HG02943 (cell line): ENCODE measurements around the gene KCNT1.
"Not testable (repeated sequence)": the region's sequence is repeated elsewhere in the genome, so short reads cannot be mapped to it uniquely, and the experiment has no call there.

Experiments
- ATAC-seq: cut with Tn5 transposase; IDR thresholded peaks from one replicate; pipeline ENCODE4 v1.9.1; 2021; ENCODE audit warnings: mild to moderate bottlenecking, low read depth, moderate library complexity; ENCODE audit not compliant: unreplicated experiment

KCNT1 gene

GRCh38 chr9:135671591-135672041 is 30.4 kb upstream of the KCNT1 start:
- ATAC-seq: no peak

DNA sequence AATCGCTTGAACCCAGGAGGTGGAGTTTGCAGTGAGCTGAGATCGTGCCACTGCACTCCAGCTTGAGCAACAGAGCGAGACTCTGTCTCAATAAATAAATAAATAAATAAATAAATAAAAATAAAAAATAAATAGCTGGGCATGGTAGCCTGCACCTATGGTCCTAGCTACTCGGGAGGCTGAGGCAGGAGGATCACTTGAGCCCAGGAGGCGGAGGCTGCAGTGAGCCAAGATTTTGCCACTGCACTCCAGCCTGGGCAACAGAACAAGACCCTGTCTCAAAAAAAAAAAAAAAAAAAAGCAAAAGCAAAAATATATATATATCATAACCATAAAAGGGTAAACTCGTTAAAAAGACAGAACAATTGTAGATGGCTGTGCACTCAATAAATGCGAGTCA is 29.2 kb upstream of the KCNT1 start:
- ATAC-seq: not testable (repeated sequence)

- no peak for ATAC-seq
These were observed 28.0 kb upstream of the KCNT1 start for GRCh38 chr9:135673941-135674340.

DNA sequence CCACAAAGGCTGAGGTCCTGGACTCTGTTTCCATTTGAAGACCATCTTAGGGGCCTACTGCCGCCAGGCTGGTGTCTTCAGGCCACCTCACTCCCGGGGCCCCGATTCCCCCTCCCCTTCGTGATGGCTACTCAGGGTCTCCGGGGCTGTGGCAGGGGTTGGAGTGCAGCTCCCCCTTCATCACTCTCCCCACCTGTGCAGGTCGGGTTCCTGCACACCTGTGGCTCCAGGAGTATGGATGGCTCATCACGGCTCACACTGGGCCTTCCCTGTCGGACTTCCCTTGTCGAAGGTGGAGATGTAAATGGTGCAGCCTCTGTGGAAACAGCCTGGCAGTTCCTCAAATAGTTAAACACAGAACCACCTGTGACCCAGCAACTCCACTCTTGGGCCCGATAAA is 27.0 kb upstream of the KCNT1 start:
- ATAC-seq: no peak

DNA sequence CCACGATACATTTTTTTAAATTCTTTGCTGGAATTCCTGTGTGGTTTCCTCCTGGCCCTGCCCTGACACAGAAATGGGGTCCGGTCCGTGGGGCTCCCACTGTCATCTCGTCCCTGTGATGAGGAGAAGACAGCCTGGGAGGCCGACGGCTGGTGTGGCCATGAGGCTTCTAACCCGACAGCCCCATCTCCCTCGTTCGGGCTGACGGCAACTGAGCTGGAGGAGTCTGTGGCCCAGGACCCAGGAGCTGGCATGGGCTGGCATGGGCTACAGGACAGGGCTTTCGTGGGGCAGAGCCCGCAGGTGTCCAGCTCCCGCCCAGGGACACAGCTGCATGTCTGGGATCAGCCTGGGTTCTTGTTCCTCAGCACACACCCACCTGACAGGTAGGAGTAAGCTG is 25.1 kb upstream of the KCNT1 start:
- ATAC-seq: no peak

DNA sequence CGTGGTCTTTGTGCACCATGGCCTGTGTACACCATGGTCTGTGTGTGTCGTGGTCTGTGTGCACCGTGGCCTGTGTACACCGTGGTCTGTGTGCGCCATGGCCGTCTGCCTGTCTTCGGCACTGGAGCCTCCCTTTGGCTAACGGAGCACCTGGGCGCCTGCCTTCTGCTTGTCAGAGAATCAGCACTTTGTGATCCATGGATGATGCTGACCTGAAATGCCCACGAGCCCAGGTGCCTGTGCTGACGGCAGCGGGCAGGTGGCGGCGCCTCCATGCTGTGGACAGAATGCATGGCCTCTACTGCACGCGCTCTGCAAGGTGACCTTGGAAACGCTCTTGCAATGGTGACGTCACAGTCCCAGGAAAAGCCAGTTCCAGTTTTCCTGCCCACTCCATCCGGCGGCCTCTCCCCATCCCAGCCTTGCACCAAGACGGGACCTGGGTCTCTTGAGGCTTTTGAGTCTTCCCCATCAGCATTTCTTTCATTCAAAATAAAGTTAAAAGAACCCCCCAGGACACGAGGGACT is 24.3 kb upstream of the KCNT1 start:
- ATAC-seq: no peak

DNA sequence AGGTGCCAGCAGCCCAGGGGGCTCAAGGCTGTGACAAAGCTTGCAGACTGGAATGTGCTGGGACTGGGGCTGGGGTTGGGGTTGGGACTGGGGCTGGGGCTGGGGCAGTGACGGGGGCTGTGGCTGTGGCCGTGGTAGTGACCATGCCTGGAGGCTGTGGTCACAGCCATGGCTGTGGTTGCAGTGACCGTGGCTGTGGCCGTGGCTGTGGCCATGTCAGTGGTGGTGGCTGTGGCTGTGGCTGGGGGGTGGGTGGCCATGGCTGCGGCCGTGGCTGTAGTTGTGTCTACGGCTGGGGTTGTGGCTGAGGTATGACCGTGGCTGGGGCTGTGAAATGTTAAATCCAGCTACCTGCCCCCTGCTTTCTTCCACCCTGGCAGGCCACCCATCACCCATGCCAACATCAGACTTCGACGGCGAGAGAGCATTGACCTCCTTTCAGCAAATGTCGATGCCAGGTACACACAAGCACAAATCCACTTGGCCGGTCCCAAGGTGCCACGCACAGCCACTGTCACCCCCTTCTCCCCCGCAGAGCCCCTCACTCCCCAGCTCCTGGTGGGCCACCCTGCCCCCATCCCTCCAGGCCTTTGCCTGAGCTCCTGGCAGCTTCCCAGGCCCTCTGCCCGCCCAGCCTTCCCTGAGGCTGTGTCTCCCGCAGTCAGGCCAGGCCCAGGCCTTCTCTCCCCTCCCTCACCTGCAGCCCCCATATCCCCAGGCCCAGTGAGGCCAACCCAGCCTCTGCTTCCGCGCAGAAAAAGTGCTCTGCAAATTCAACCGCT is 23.6 kb upstream of the KCNT1 start:
- no peak for ATAC-seq

DNA sequence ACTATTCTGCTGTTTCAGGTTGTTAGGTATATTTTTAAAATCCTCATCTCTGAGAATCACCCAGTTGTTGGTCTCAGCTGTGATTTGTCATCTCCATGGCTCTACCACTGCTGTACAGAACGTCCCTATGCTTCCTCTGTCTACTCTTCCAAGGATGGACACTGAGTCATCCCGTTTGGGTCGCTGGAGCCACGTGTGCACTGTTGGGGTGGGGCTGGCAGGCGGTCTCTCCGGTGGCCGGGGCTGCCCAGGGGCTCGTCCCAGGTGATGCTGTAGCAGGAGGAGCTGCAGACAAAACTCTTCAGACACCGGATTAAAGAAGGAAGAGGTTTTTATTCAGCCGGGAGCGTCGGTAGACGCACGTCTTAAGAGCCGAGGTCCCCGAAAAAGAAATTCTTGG is 21.9 kb upstream of the KCNT1 start:
- ATAC-seq: no peak

DNA sequence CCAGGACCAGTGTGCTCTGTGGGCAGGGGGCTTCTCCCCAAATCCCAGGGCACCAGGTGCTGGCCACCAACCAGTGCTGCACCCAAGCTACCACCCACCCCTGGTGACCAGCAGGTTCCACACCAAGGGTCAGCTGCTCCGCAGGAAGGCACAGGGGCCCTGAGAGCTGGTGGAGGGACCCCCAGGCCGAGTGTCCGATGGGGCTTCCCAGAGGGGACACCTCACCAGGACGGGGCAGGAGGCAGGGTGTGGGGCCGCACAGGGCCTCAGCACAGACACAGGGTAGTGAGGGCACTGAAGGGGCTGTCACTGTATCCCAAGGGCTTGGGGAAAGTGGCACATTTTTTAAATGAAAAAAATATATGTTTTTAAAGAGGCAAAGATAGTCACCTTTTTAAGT is 20.8 kb upstream of the KCNT1 start:
- no peak for ATAC-seq

DNA sequence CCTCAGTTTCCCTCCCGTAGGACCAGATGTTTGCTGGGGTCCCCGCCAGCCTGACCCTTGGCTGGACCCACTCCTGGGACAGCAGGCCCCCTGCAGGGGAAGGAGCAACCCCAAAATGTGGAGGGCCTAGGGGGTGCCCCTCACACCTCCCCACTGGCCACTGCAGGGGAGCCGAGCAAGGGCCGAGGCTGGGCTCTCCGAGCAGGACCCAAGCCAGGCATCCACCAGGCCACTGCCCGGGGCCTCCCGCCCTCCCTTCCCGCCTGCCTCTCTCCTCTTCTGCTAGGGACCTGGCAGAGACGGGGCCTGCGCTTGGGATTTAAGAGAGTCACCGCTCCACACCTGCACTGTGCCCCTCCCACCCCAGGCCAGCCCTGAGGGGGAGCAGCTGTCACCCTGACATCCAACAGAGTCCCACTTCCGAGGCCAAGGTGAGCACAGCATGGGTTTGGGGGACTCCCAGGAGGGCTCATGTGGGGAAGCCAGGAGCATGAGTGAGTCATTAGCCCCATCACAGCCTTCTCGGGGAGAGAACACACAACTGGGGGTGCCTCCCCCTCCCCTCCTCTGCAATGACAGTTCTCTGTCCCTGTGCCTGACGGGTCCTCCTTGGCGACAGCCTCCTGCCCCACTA is 18.5 kb upstream of the KCNT1 start:
- no peak for ATAC-seq

GRCh38 chr9:135684691-135685090 is 17.3 kb upstream of the KCNT1 start:
- no peak for ATAC-seq

DNA sequence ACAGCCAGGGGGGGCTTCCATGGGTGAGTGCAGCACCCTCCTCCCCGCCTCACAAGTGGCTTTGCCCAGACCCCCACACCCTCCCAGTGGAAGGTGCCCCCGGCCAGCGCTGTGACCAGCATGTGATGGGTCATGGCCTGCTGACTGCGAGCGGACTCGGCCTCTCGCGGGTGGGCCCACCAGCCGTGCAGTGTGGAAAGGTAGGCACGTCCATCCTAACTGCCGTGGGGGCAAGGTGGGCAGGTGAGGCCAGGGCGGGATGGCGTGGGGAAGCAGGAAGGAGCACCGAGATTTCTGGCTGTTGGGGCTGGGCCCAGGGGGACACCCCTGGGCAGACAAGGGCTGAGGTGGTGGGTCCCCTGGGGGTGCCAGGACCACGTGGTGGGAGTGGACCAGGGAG is 14.8 kb upstream of the KCNT1 start:
- ATAC-seq: no peak

DNA sequence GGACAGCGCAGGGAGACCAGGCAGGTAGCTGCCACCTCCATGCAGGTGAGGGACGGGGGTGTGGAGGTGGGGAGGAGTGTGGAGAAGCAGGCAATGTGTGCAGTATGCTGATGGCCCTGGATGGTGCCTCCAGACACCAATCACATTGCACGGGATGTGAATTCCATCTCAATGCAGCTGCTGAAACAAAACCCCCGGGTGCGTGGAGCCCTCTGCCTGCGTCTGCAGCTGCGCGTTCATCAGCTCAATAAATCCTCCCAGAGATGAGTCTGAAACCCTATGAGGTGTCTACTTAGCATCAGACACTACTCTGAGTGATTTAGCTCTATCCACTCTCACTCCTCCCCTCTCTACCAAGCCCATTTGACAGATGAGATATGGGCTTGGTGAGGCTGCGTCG is 13.0 kb upstream of the KCNT1 start:
- no peak for ATAC-seq

DNA sequence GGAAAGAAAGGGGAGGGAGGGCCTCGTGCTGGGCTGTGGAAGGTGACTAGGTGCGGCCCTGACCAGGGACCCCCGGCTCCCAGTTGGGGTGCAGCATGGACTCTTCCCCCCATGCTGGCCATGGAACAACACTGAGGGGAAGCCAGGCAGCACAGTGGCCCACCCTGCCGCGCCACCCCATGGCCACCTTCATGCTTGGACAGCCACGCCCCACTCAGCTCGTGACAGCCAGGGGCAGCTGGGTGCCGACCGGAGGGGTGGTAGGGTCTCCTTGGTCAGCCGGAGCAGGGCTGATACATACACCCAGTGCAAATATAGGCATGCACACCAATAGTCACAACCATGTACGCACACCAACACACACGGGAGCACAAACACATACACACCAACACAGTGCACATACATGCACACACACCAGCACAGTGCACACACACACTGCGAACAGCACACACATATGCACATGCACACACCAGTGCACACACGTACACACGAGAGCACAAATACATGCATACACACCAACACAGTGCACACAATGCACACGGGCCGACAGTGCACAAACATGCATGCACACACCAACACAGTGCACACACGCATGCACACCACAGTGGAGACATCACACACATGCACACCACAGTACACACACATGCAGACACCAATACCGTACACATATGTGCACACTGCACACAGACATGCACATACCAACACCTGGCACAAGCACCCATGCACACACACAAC is 11.0 kb upstream of the KCNT1 start:
- no peak for ATAC-seq

DNA sequence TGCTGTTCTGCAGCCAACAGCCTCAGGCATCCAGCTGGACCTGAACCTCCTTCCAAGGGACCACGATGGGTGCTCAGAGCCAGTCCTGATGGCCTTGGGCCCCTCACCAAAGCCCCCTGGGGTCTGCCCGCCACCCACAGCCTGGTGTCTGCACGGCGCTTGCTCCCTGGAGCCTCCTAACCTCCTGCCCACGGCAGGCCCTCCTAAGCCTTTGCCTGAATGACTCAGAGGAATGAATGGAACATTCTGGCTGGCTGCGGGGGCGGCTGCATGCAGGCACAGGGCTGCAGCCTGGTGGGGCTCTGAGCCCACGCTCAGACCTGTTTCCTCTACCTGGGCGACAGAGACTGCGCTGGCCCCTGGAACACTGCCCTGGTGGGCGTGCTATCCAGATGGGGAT is 9.6 kb upstream of the KCNT1 start:
- no peak for ATAC-seq

GRCh38 chr9:135693265-135693664 is 8.7 kb upstream of the KCNT1 start:
- no peak for ATAC-seq

DNA sequence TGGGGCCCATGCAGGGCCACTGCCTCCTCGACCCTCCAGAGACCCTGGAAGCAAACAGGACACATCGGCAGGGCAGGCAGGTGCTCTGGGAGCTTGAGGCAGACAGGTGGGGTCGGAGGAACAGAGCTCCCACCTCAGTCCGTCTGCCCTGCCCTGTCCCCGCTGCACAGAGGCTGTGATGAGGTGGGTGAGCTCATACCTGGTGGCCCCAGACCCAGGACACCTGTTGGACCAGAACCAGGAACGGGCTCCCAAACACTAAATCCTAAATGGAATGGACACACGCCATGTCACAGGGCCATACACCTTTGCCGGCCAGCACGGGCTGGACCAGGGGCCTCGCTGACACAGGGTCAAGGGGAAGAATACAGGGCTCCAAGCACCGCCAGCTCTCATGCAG is 8.2 kb upstream of the KCNT1 start:
- ATAC-seq: no peak

DNA sequence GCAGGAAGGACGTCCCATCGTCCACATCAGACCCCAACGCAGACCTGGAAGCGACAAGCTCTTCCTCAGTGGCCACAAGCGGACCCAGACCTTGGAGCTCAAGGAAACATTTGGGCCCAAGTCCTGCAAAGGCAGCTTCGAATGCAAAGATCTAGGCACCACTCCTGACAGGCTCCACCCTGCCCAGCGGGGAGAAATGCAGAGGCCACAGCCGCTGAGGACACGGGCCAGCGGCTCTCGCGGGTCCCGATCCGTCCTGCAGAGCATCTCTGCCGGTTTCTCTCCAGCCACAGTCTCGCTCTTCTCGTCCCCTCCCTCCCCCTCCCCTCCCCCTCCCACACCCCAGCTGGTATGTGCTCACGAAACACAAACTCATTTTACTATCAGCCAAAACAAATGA is 7.6 kb upstream of the KCNT1 start:
- no peak for ATAC-seq

GRCh38 chr9:135695036-135695435 is 6.9 kb upstream of the KCNT1 start:
- ATAC-seq: no peak

DNA sequence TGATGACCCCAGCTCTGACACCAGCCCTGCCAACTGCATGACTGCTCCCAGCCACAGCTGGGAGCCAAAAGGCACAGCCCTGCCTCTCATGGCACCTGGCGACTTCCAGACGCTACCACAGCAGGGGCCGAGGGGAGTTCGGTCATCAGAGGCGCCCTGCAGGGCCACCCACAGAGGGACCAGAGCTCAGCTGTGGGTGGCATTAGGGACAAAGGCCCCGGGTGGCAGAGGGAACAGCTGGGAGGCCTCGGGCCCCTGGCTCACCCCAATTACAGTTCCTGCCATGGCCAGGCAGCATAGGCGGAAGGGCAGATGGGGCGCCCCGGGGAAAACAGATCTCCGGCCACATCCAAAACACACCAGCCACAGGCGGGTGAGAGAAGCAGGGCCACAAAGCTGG is 6.3 kb upstream of the KCNT1 start:
- ATAC-seq: no peak

- no peak for ATAC-seq
These were observed 5.5 kb upstream of the KCNT1 start for GRCh38 chr9:135696446-135696845.
